K562 (cell line): ENCODE measurements around the gene ACOT7.
"Not testable (repeated sequence)": the region's sequence is repeated elsewhere in the genome, so short reads cannot be mapped to it uniquely, and the experiment has no call there.

Experiments
- ATF2 ChIP-seq: sonication (generic); formaldehyde crosslinking; IDR thresholded peaks from 2 replicates; pipeline ENCODE4 v1.8.1; 2022; ENCODE audit warnings: missing genetic modification reagents
- C11orf30 ChIP-seq: fragments of 450-650 bp; IDR thresholded peaks from 2 replicates; pipeline ENCODE4 v1.6.1; 2016; ENCODE audit warnings: low read depth, mild to moderate bottlenecking
- CEBPB ChIP-seq: fragments of 450-650 bp; IDR thresholded peaks from 2 replicates; pipeline ENCODE4 v1.6.1; 2016; ENCODE audit warnings: missing genetic modification characterization, missing compliant biosample characterization
- CTCF ChIP-seq, 3 experiments: IDR thresholded peaks in 2 of 3; conservative IDR thresholded peaks in 1 of 3; 2 replicates each; pipeline ENCODE4 v1.5.1; 2011 to 2012; ENCODE audit warnings: low read length in 3 of 3, mild to moderate bottlenecking in 3 of 3, control low read depth in 2 of 3, improper control_type of control experiment in 1 of 3, inconsistent platforms in 1 of 3, low read depth in 1 of 3, mixed read lengths in 1 of 3, moderate library complexity in 1 of 3; ENCODE audit not compliant: insufficient read depth in 2 of 3
- E2F3 ChIP-seq: fragments of 250-450 bp; sonication (Bioruptor Pico); IDR thresholded peaks from 2 replicates; pipeline ENCODE4 v1.4.0; 2020; ENCODE audit warnings: mild to moderate bottlenecking
- ETV6 ChIP-seq, 3 experiments: fragments of 150-350 bp in 1 of 3; sonication (generic) in 1 of 3; formaldehyde crosslinking in 1 of 3; IDR thresholded peaks; 2 replicates each; pipeline versions ENCODE4 v1.6.1 to v1.8.0; 2014 to 2022; ENCODE audit warnings: borderline replicate concordance in 2 of 3, low read depth in 2 of 3, antibody characterized with exemption in 1 of 3, low read length in 1 of 3, mild to moderate bottlenecking in 1 of 3, missing genetic modification reagents in 1 of 3
- RBM22 ChIP-seq: fragments of 200-400 bp; formaldehyde crosslinking; IDR thresholded peaks from 2 replicates; pipeline ENCODE4 v1.6.1; 2018; ENCODE audit warnings: low read length, low read depth; ENCODE audit not compliant: poor library complexity, severe bottlenecking
- RFX5 ChIP-seq: IDR thresholded peaks from 2 replicates; pipeline ENCODE4 v1.6.1; 2011; ENCODE audit warnings: low read depth, mild to moderate bottlenecking, improper control_type of control experiment, low read length
- YY1 ChIP-seq, 3 experiments: IDR thresholded peaks; 2 replicates each; pipeline ENCODE4 v1.6.1; 2011; ENCODE audit warnings: low read length in 2 of 3, mild to moderate bottlenecking in 2 of 3, moderate library complexity in 2 of 3, borderline replicate concordance in 1 of 3, control low read depth in 1 of 3, low read depth in 1 of 3; ENCODE audit not compliant: insufficient read depth in 3 of 3, insufficient replicate concordance in 2 of 3, control insufficient read depth in 1 of 3, insufficient read length in 1 of 3; ENCODE audit errors: extremely low read depth in 1 of 3
- ZBTB33 ChIP-seq: sonication (generic); formaldehyde crosslinking; IDR thresholded peaks from 2 replicates; pipeline ENCODE4 v1.8.1; 2023; ENCODE audit warnings: mild to moderate bottlenecking, missing genetic modification reagents
- ZNF609 ChIP-seq: sonication (generic); formaldehyde crosslinking; IDR thresholded peaks from 2 replicates; pipeline ENCODE4 v1.8.1; 2023; ENCODE audit warnings: missing genetic modification reagents, mild to moderate bottlenecking, borderline replicate concordance
- ZNF655 ChIP-seq: fragments of 250-450 bp; sonication (Bioruptor Pico); IDR thresholded peaks from 2 replicates; pipeline ENCODE4 v1.5.0; 2021
- ZNF766 ChIP-seq: fragments of 200-800 bp; sonication (Bioruptor generic); conservative IDR thresholded peaks from 2 replicates; pipeline ENCODE4 v1.6.1; 2016; ENCODE audit warnings: missing genetic modification characterization, missing compliant biosample characterization

- not testable (repeated sequence) for TF ChIP-seq CEBPB; ZNF655 (CRISPR knock-in tag); YY1 (IDR thresholded peaks at IDR 0.05; ENCODE audit: borderline replicate concordance in 1 of 3, control insufficient read depth in 1 of 3, extremely low read depth in 1 of 3, insufficient read depth in 3 of 3, insufficient read length in 1 of 3, insufficient replicate concordance in 2 of 3, low read depth in 1 of 3, low read length in 2 of 3); CTCF (IDR thresholded peaks at IDR 0.05 in 2 of 3, conservative IDR thresholded peaks at IDR 0.05 in 1 of 3; ENCODE audit: insufficient read depth in 2 of 3, low read depth in 1 of 3, low read length in 3 of 3); ETV6 (IDR thresholded peaks at IDR 0.05; ENCODE audit: borderline replicate concordance in 1 of 2, low read depth in 2 of 2, low read length in 1 of 2); ETV6 (CRISPR knock-in tag; IDR thresholded peaks at IDR 0.05; ENCODE audit: borderline replicate concordance); RBM22; ATF2 (CRISPR knock-in tag); E2F3 (CRISPR knock-in tag); ZNF766 (CRISPR knock-in tag); ZNF609 (CRISPR knock-in tag); ZBTB33 (CRISPR knock-in tag); C11orf30; RFX5
Measured at GRCh38 chr1:6428453-6428852, 34.9 kb upstream of the ACOT7 start.
